Hepatocyte (in vitro differentiated cells): ENCODE data around the gene ST3GAL4.

ENCODE experiments used
- EZH2 ChIP-seq: fragments of 200-600 bp; sonication (generic); IDR thresholded peaks from 2 replicates; pipeline ENCODE4 v1.6.1; 2016; ENCODE audit warnings: antibody characterized with exemption, mild to moderate bottlenecking, borderline replicate concordance
- TF ChIP-seq, protein P1 (sequence below): fragments of 200-600 bp; sonication (generic); IDR thresholded peaks from 2 replicates; pipeline ENCODE4 v1.5.1; 2016; ENCODE audit warnings: antibody characterized with exemption, mild to moderate bottlenecking; ENCODE audit not compliant: poor library complexity

GRCh38 chr11:126403022-126403581 lies 47.6 kb downstream of the ST3GAL4 start:
- TF ChIP-seq, protein P1, sequence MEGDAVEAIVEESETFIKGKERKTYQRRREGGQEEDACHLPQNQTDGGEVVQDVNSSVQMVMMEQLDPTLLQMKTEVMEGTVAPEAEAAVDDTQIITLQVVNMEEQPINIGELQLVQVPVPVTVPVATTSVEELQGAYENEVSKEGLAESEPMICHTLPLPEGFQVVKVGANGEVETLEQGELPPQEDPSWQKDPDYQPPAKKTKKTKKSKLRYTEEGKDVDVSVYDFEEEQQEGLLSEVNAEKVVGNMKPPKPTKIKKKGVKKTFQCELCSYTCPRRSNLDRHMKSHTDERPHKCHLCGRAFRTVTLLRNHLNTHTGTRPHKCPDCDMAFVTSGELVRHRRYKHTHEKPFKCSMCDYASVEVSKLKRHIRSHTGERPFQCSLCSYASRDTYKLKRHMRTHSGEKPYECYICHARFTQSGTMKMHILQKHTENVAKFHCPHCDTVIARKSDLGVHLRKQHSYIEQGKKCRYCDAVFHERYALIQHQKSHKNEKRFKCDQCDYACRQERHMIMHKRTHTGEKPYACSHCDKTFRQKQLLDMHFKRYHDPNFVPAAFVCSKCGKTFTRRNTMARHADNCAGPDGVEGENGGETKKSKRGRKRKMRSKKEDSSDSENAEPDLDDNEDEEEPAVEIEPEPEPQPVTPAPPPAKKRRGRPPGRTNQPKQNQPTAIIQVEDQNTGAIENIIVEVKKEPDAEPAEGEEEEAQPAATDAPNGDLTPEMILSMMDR = no peak
- no peak for TF ChIP-seq EZH2
